ENCODE measurements around the gene CDH23.

DNA sequence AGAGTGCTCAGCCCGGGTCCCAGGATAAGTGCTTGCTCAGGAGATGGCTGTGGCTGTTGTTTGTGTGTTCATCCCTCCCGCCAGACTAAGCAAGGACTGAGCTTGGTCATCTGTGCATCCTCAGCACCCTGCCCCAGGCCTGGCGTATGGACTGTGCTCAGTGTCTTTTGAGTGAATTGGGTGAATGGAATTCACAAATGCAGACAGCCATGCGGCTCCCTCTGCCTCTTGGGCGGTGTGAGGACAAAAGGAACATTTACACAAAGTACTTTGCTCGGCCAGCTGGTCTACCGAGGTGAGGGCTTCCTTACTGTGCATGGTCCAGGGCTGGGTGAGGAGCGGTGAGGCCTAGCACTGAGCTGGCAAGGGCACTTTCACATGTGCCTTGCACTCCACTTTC lies 120.2 kb downstream of the CDH23 start:
- TF ChIP-seq POLR2A (IDR thresholded peaks at IDR 0.05; ENCODE audit: low read length) (no peak), HDAC2 (IDR thresholded peaks at IDR 0.05) (no peak), NFE2L2 (conservative IDR thresholded peaks at IDR 0.05; ENCODE audit: low read length) (no peak), JUNB (IDR thresholded peaks at IDR 0.05) (no peak), RAD21 (conservative IDR thresholded peaks at IDR 0.05 in 1 of 2, IDR thresholded peaks at IDR 0.05 in 1 of 2) (no peak), REST (IDR thresholded peaks at IDR 0.05) (no peak), CEBPB (IDR thresholded peaks at IDR 0.05) (no peak), ZFP36 (IDR thresholded peaks at IDR 0.05; ENCODE audit: borderline replicate concordance, partially characterized antibody) (no peak), BHLHE40 (IDR thresholded peaks at IDR 0.05; ENCODE audit: low read depth, low read length) (no peak)
- TF ChIP-seq, protein P1, sequence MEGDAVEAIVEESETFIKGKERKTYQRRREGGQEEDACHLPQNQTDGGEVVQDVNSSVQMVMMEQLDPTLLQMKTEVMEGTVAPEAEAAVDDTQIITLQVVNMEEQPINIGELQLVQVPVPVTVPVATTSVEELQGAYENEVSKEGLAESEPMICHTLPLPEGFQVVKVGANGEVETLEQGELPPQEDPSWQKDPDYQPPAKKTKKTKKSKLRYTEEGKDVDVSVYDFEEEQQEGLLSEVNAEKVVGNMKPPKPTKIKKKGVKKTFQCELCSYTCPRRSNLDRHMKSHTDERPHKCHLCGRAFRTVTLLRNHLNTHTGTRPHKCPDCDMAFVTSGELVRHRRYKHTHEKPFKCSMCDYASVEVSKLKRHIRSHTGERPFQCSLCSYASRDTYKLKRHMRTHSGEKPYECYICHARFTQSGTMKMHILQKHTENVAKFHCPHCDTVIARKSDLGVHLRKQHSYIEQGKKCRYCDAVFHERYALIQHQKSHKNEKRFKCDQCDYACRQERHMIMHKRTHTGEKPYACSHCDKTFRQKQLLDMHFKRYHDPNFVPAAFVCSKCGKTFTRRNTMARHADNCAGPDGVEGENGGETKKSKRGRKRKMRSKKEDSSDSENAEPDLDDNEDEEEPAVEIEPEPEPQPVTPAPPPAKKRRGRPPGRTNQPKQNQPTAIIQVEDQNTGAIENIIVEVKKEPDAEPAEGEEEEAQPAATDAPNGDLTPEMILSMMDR (IDR thresholded peaks at IDR 0.05), result no peak
- TF ChIP-seq, protein P2, sequence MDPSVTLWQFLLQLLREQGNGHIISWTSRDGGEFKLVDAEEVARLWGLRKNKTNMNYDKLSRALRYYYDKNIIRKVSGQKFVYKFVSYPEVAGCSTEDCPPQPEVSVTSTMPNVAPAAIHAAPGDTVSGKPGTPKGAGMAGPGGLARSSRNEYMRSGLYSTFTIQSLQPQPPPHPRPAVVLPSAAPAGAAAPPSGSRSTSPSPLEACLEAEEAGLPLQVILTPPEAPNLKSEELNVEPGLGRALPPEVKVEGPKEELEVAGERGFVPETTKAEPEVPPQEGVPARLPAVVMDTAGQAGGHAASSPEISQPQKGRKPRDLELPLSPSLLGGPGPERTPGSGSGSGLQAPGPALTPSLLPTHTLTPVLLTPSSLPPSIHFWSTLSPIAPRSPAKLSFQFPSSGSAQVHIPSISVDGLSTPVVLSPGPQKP (IDR thresholded peaks at IDR 0.05; ENCODE audit: low read depth, low read length), result no peak
- TF ChIP-seq, protein P3, sequence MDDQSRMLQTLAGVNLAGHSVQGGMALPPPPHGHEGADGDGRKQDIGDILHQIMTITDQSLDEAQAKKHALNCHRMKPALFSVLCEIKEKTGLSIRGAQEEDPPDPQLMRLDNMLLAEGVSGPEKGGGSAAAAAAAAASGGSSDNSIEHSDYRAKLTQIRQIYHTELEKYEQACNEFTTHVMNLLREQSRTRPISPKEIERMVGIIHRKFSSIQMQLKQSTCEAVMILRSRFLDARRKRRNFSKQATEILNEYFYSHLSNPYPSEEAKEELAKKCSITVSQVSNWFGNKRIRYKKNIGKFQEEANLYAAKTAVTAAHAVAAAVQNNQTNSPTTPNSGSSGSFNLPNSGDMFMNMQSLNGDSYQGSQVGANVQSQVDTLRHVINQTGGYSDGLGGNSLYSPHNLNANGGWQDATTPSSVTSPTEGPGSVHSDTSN (IDR thresholded peaks at IDR 0.05), result no peak
- TF ChIP-seq, protein P4, sequence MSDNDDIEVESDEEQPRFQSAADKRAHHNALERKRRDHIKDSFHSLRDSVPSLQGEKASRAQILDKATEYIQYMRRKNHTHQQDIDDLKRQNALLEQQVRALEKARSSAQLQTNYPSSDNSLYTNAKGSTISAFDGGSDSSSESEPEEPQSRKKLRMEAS (IDR thresholded peaks at IDR 0.05), result no peak

Data from A549 (cell line).